Gastrocnemius medialis (tissue), 4 donors: Measurements from ENCODE around the gene FKBP7. TPM values are rescaled to one million over a fixed set of nuclear protein-coding genes. Genes with fewer than 3 reads are reported as not detected.
A peak's percentile ranks its signal among the peaks of the same experiment; 100 is the strongest.

Source experiments
- ATAC-seq, 2 donors: fragments of 150-250 bp; one replicate each; pipeline ENCODE4 v1.9.1; 2016
- DNase-seq, 2 donors: peaks; one replicate each; pipeline ENCODE4 v3.0.0-alpha.2; 2019
- H3K27ac ChIP-seq, 4 donors: fragments of 200-600 bp; sonication (generic); 1 replicate in 1 of 4; 2 replicates in 3 of 4; pipeline ENCODE4 v1.5.1; 2016 to 2018; ENCODE audit warnings: mild to moderate bottlenecking in 2 of 4, moderate library complexity in 1 of 4
- H3K27me3 ChIP-seq, 3 donors: fragments of 200-600 bp; sonication (generic) in 2 of 3; 1 replicate in 1 of 3; 2 replicates in 2 of 3; pipeline versions ENCODE4 v1.5.1 to v1.6.0; 2016 to 2019; ENCODE audit warnings: mild to moderate bottlenecking in 1 of 3, moderate library complexity in 1 of 3
- H3K36me3 ChIP-seq, 2 donors: fragments of 200-600 bp; sonication (generic) in 1 of 2; one replicate each; pipeline ENCODE4 v1.5.1; 2017 to 2018
- H3K4me1 ChIP-seq, 2 donors: fragments of 200-600 bp; sonication (generic) in 1 of 2; one replicate each; pipeline ENCODE4 v1.5.1; 2016 to 2017; ENCODE audit warnings: mild to moderate bottlenecking in 2 of 2
- H3K4me3 ChIP-seq, 4 donors: fragments of 200-600 bp; sonication (generic) in 3 of 4; 1 replicate in 1 of 4; 2 replicates in 3 of 4; pipeline ENCODE4 v1.5.1; 2016 to 2019; ENCODE audit warnings: mild to moderate bottlenecking in 2 of 4
- H3K9me3 ChIP-seq, 3 donors: fragments of 200-600 bp; sonication (generic) in 2 of 3; 1 replicate in 1 of 3; 2 replicates in 2 of 3; pipeline ENCODE4 v1.5.1; 2016 to 2019
- CTCF ChIP-seq, 5 experiments: fragments of 450-650 bp in 3 of 5; fragments of 200-600 bp in 2 of 5; sonication (generic) in 2 of 5; IDR thresholded peaks in 4 of 5; conservative IDR thresholded peaks in 1 of 5; 1 replicate in 4 of 5; 2 replicates in 1 of 5; pipeline ENCODE4 v1.5.1; 2016 to 2019; ENCODE audit warnings: antibody characterized with exemption in 5 of 5, mild to moderate bottlenecking in 3 of 5, moderate library complexity in 3 of 5
- POLR2A ChIP-seq, 2 donors: fragments of 450-650 bp; IDR thresholded peaks; one replicate each; pipeline ENCODE4 v1.6.1; 2017; ENCODE audit warnings: antibody characterized with exemption in 2 of 2, mild to moderate bottlenecking in 2 of 2, moderate library complexity in 2 of 2
- in situ Hi-C, 4 donors: fragments of 200-750 bp; cut with MboI; loops; one replicate each; pipeline versions ENCODE4 v1.15.0 to v1.8.0; 2017; ENCODE audit warnings: low sequenced_read_pairs in 4 of 4
- intact Hi-C: fragments of 100-400 bp; cut with DNase I; formaldehyde crosslinking; loops from one replicate; pipeline ENCODE4 v1.15.1; 2023; ENCODE audit warnings: low total_unique reads
- total RNA-seq, 4 donors: library from RNA; depleted of rRNA; stranded (reverse); fragments of >200 nt; gene quantifications; one replicate each; pipeline versions ENCODE4 v1.1.0 to v1.2.3, GENCODE V29; 2016

FKBP7 gene
- total RNA-seq, 4 donors from 2014 or later, result 1.4 to 5.0 (median 3.3) TPM

GRCh38 chr2:178449700-178450523 lies 28.5 kb downstream of the FKBP7 start:
- ATAC-seq, result peak in 1 of 2 donors; percentile 1
- no peaks in the 10 kb centered on the region for H3K27me3 ChIP-seq
- DNase-seq, result no peak
- intact Hi-C loops (loop anchor here (2.0 kb wide), 1 partner anchor 35 kb away; no protein-coding TSS in a partner anchor), in situ Hi-C loops (no loop called here)
- peak overlapping the region; percentile 88 to 100 (median 98) for H3K27ac ChIP-seq
- H3K36me3 ChIP-seq, result peaks cover 0 to 37% of the 10 kb centered on the region in 2 donors
- no peak for TF ChIP-seq CTCF (IDR thresholded peaks at IDR 0.05 in 4 of 5, conservative IDR thresholded peaks at IDR 0.05 in 1 of 5)
- no peak for TF ChIP-seq POLR2A (IDR thresholded peaks at IDR 0.05)
- H3K4me1 ChIP-seq, result peaks cover 26 to 27% of the 10 kb centered on the region in 2 donors
- H3K4me3 ChIP-seq, result peak overlapping the region; percentile 69 to 97 (median 90)
- H3K9me3 ChIP-seq, result no peaks in the 10 kb centered on the region

GRCh38 chr2:178448968-178449661 lies 29.3 kb downstream of the FKBP7 start:
- no peak for ATAC-seq
- Histone ChIP-seq H3K36me3 (peaks cover 0 to 45% of the 10 kb centered on the region in 2 donors), H3K4me3 (peak overlapping the region in 3 of 4 donors; percentile 69 to 97 (median 89)), H3K27ac (peak overlapping the region; percentile 88 to 100 (median 98)), H3K4me1 (peaks cover 26 to 27% of the 10 kb centered on the region in 2 donors), H3K27me3 (no peaks in the 10 kb centered on the region), H3K9me3 (no peaks in the 10 kb centered on the region)
- DNase-seq, result no peak
- intact Hi-C loops, result loop anchor here (1.0 kb wide), 1 partner anchor 258 kb away; no protein-coding TSS in a partner anchor
- in situ Hi-C loops, result no loop called here
- TF ChIP-seq CTCF (IDR thresholded peaks at IDR 0.05 in 4 of 5, conservative IDR thresholded peaks at IDR 0.05 in 1 of 5), result no peak
- TF ChIP-seq POLR2A (IDR thresholded peaks at IDR 0.05), result no peak

GRCh38 chr2:178441426-178441825 lies 37.0 kb downstream of the FKBP7 start:
- Histone ChIP-seq H3K4me1 (no peaks in the 10 kb centered on the region), H3K27me3 (no peaks in the 10 kb centered on the region), H3K36me3 (peaks cover 0 to 92% of the 10 kb centered on the region in 2 donors), H3K4me3 (no peak overlapping the region), H3K9me3 (no peaks in the 10 kb centered on the region), H3K27ac (no peak overlapping the region)
- intact Hi-C loops, result no loop called here
- no peak for TF ChIP-seq CTCF (IDR thresholded peaks at IDR 0.05 in 4 of 5, conservative IDR thresholded peaks at IDR 0.05 in 1 of 5)
- TF ChIP-seq POLR2A (IDR thresholded peaks at IDR 0.05), result no peak
- ATAC-seq (no peak), DNase-seq (no peak)
- in situ Hi-C loops, result no loop called here

GRCh38 chr2:178436662-178437061 lies 41.7 kb downstream of the FKBP7 start:
- Histone ChIP-seq H3K27ac (no peak overlapping the region), H3K9me3 (no peaks in the 10 kb centered on the region), H3K36me3 (peaks cover 4 to 93% of the 10 kb centered on the region in 2 donors), H3K4me3 (no peak overlapping the region), H3K4me1 (no peaks in the 10 kb centered on the region), H3K27me3 (no peaks in the 10 kb centered on the region)
- TF ChIP-seq POLR2A (IDR thresholded peaks at IDR 0.05), result no peak
- TF ChIP-seq CTCF (IDR thresholded peaks at IDR 0.05 in 4 of 5, conservative IDR thresholded peaks at IDR 0.05 in 1 of 5), result no peak
- intact Hi-C loops (no loop called here), in situ Hi-C loops (no loop called here)
- DNase-seq (no peak), ATAC-seq (no peak)
